Activated T-cell treated with anti-CD3 and anti-CD28 coated beads, Interleukin-2, amount 50 U/mL, for 4 hours (primary cell): ENCODE measurements around the gene TMEM126B. TPM values are rescaled to one million over a fixed set of nuclear protein-coding genes. Genes with fewer than 3 reads are reported as not detected.
"Not testable (repeated sequence)": the region's sequence is repeated elsewhere in the genome, so short reads cannot be mapped to it uniquely, and the experiment has no call there.

Experiments
- ATAC-seq, 2 donors: fragments of 200-7000 bp; cut with Tn5 transposase; one replicate each; pipeline ENCODE4 v1.10.0; 2021
- DNase-seq: peaks from one replicate; pipeline ENCODE4 v3.0.0-alpha.2; 2020
- H3K27me3 Mint-ChIP-seq: one replicate; pipeline ENCODE4 v1.8.0; 2021; ENCODE audit warnings: low read depth, mixed read lengths
- H3K36me3 Mint-ChIP-seq: one replicate; pipeline ENCODE4 v1.8.0; 2022; ENCODE audit warnings: mixed read lengths; ENCODE audit not compliant: insufficient read depth
- H3K4me1 Mint-ChIP-seq: one replicate; pipeline ENCODE4 v1.8.0; 2021; ENCODE audit warnings: low read depth, mixed read lengths
- H3K4me3 Mint-ChIP-seq: one replicate; pipeline ENCODE4 v1.8.0; 2021; ENCODE audit warnings: mild to moderate bottlenecking, moderate library complexity, mixed read lengths
- H3K9me3 Mint-ChIP-seq: one replicate; pipeline ENCODE4 v1.8.0; 2021; ENCODE audit warnings: mixed read lengths
- total RNA-seq, 3 donors: library from RNA; stranded (reverse); gene quantifications; one replicate each; pipeline ENCODE4 v1.2.1, GENCODE V29; 2021

Gene TMEM126B
- total RNA-seq, result 10 to 100 TPM; 51.8 to 58.8 (median 56.1) TPM

DNA sequence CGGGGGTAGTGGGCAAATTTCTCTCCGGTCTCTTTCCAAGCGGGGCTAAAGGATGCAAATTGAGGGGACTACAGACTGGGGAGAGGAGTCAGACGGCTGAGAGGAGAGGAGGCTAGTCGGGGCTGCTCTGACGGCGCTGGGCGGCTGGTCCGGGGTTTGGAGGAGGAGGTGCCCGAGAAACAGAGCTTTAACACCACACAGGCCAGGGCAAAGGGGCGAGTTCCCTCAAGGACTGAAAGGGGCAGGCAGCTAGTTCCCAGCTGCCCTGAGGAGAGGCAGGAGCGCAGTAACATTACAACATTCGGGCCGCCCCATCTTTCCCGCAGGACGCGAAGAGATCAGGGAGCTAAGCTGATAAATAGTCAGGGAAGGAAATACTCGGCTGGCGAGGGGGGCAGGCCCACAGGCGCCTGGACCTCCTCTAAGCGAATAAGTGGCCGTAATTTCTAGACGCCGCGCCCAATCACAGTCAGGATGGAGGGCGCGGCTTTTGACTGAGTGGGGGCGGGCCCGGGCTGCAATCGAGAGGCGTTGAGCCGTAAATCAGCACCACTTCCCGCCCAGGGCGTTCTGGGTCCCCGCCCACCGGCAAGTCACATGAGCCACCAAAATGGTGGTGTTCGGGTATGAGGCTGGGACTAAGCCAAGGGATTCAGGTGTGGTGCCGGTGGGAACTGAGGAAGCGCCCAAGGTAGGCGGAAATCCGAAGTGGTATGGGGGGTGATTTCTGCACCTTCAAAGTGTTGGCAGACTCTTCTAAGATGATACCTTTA lies at the start of gene TMEM126B:
Gene TMEM126B (plus strand): TSS at position 596 of the 773 bp plus-strand sequence. CDS start 15 bp downstream, at position 611.
- H3K27me3 Mint-ChIP-seq, result no peaks in the 10 kb centered on the region
- H3K4me3 Mint-ChIP-seq, result peak within 1 kb of the TSS; percentile 99
- DNase-seq, result peak; percentile 94
- H3K4me1 Mint-ChIP-seq, result peaks cover 33% of the 10 kb centered on the region
- peaks cover 12% of the 10 kb centered on the region for H3K36me3 Mint-ChIP-seq
- H3K9me3 Mint-ChIP-seq, result no peaks in the 10 kb centered on the region
- peak; percentile 99 for ATAC-seq

GRCh38 chr11:85582111-85582510 lies 46.3 kb upstream of the TMEM126B start:
- Mint-ChIP-seq H3K4me3 (no peak overlapping the region), H3K4me1 (peaks cover 2% of the 10 kb centered on the region), H3K36me3 (peaks cover 2% of the 10 kb centered on the region), H3K27me3 (peaks cover 3% of the 10 kb centered on the region), H3K9me3 (peaks cover 12% of the 10 kb centered on the region)
- no peak for ATAC-seq
- DNase-seq, result no peak

DNA sequence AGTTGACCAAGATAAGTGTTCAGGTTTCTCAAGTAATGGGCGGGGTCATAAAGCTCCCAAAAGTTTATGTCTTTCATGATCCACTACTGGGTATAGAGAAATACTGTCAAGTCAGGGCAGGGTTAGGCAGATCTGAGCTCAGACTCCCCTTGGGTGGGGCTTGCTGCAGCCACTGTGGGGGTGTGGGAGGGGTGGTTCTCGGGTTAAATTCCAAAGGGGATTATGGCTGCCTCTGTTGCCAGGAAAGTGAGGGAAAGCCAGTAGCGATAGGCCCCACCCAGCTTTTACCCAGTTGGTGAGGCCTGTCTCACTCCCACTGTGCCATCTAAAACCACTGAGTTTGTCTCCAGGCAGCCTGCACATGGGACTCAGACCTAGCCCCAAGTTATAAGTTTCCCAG lies 39.0 kb upstream of the TMEM126B start:
- Mint-ChIP-seq H3K4me1 (no peaks in the 10 kb centered on the region), H3K4me3 (no peak overlapping the region), H3K36me3 (peaks cover 7% of the 10 kb centered on the region), H3K27me3 (peaks cover 17% of the 10 kb centered on the region), H3K9me3 (peaks cover 6% of the 10 kb centered on the region)
- ATAC-seq (no peak), DNase-seq (no peak)

GRCh38 chr11:85590848-85591483 lies 37.4 kb upstream of the TMEM126B start:
- ATAC-seq, result no peak
- Mint-ChIP-seq H3K4me1 (no peaks in the 10 kb centered on the region), H3K4me3 (no peak overlapping the region), H3K27me3 (peaks cover 17% of the 10 kb centered on the region), H3K36me3 (peaks cover 7% of the 10 kb centered on the region), H3K9me3 (peaks cover 6% of the 10 kb centered on the region)
- DNase-seq, result no peak

GRCh38 chr11:85595285-85595884 lies 33.0 kb upstream of the TMEM126B start:
- H3K27me3 Mint-ChIP-seq, result no peaks in the 10 kb centered on the region
- ATAC-seq (peak in 1 of 2 donors; percentile 53), DNase-seq (no peak)
- H3K9me3 Mint-ChIP-seq, result no peaks in the 10 kb centered on the region
- peaks cover 3% of the 10 kb centered on the region for H3K36me3 Mint-ChIP-seq
- H3K4me3 Mint-ChIP-seq, result no peak overlapping the region
- H3K4me1 Mint-ChIP-seq, result no peaks in the 10 kb centered on the region

GRCh38 chr11:85596886-85597285 lies 31.5 kb upstream of the TMEM126B start:
- Mint-ChIP-seq H3K4me1 (no peaks in the 10 kb centered on the region), H3K27me3 (no peaks in the 10 kb centered on the region), H3K9me3 (no peaks in the 10 kb centered on the region), H3K36me3 (peaks cover under 1% of the 10 kb centered on the region), H3K4me3 (no peak overlapping the region)
- no peak for DNase-seq
- no peak for ATAC-seq

DNA sequence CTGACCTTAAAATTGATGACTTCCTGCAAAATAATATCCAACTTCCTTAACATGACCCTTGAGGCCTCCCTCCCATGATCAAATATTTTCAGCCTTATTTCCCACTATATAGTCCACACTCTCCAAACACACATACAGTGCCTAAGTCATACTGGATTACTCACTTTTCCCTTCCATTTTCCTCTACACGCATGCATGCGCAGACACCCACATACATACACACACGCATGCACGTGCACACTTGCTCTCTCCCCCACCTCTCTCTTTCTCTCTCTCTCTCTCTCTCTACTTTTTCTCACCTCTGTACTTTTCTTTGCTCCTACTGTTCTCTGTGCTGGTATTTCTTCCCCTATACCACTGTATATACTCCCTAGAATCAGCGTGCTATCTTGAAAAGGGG lies 29.3 kb upstream of the TMEM126B start:
- ATAC-seq, result no peak

DNA sequence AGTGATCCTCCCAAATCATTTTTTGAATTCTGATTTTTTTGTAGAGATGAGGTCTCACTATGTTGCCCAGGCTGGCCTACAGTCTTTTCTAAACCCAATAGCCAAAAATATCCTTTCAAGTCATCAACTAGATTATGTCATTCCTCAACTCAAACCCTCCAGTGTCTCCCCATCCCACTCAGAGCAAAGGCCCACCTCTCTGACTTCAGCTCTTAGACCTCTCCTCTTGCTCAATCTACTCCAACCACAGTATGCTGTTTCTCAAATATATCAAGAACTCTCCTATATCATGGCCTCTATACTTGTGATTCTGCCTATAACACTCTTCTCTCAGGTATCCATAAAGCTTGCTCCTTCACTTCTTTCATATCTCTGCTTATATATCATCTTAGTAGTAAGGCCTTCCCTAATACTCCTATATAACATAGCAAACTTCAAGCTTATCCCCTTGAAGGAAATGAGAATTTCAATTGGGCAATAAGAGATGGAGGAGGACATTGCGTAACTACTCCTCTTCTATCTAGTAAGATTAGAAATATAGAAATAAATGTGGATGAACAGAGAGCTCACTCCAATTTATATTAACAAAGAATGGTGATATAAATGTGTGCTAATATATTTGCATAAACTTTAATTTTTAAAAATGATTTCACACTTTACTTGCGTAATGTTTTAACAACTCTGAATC lies 25.7 kb upstream of the TMEM126B start:
- H3K4me3 Mint-ChIP-seq, result no peak overlapping the region
- H3K4me1 Mint-ChIP-seq, result no peaks in the 10 kb centered on the region

More for the DNA sequence above, 29.3 kb upstream of the TMEM126B start:
- Mint-ChIP-seq H3K9me3 (no peaks in the 10 kb centered on the region), H3K27me3 (no peaks in the 10 kb centered on the region), H3K4me1 (no peaks in the 10 kb centered on the region), H3K36me3 (no peaks in the 10 kb centered on the region), H3K4me3 (no peak overlapping the region)
- no peak for DNase-seq

GRCh38 chr11:85603220-85603619 lies 25.2 kb upstream of the TMEM126B start:
- H3K4me3 Mint-ChIP-seq, result no peak overlapping the region
- DNase-seq (no peak), ATAC-seq (no peak)
- no peaks in the 10 kb centered on the region for H3K4me1 Mint-ChIP-seq
- H3K36me3 Mint-ChIP-seq, result no peaks in the 10 kb centered on the region
- H3K9me3 Mint-ChIP-seq, result no peaks in the 10 kb centered on the region
- H3K27me3 Mint-ChIP-seq, result no peaks in the 10 kb centered on the region

More for the DNA sequence above, 25.7 kb upstream of the TMEM126B start:
- Mint-ChIP-seq H3K9me3 (no peaks in the 10 kb centered on the region), H3K27me3 (no peaks in the 10 kb centered on the region), H3K36me3 (no peaks in the 10 kb centered on the region)
- no peak for ATAC-seq
- DNase-seq, result no peak

GRCh38 chr11:85606237-85606636 lies 22.2 kb upstream of the TMEM126B start:
- not testable (repeated sequence) for H3K4me1 Mint-ChIP-seq, H3K36me3 Mint-ChIP-seq, H3K27me3 Mint-ChIP-seq, DNase-seq, H3K9me3 Mint-ChIP-seq, H3K4me3 Mint-ChIP-seq, ATAC-seq

DNA sequence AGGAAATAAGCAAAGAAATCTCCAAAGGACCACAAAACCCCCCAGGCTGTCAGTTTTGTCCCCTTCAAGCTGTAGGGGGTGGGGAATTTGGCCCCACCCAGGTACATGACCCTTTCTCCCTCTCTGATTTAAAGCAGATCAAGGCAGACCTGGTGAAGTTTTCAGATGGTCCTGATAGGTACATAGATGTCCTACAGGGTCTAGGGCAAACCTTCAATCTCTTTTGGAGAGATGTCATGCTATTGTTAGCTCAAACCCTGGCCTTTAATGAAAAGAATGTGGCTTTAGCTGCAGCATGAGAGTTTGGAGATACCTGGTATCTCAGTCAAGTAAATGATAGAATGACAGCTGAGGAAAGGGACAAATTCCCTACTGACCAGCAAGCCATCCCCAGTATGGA lies 19.8 kb upstream of the TMEM126B start:
- not testable (repeated sequence) for ATAC-seq, H3K9me3 Mint-ChIP-seq, DNase-seq, H3K4me3 Mint-ChIP-seq, H3K4me1 Mint-ChIP-seq, H3K27me3 Mint-ChIP-seq, H3K36me3 Mint-ChIP-seq

GRCh38 chr11:85609286-85609685 lies 19.1 kb upstream of the TMEM126B start:
- H3K27me3 Mint-ChIP-seq, H3K9me3 Mint-ChIP-seq, H3K4me1 Mint-ChIP-seq, H3K36me3 Mint-ChIP-seq, ATAC-seq, H3K4me3 Mint-ChIP-seq, DNase-seq: not testable (repeated sequence)

- not testable (repeated sequence) for H3K4me1 Mint-ChIP-seq, H3K4me3 Mint-ChIP-seq, DNase-seq, H3K36me3 Mint-ChIP-seq, H3K9me3 Mint-ChIP-seq, H3K27me3 Mint-ChIP-seq, ATAC-seq
These were observed 16.8 kb upstream of the TMEM126B start for GRCh38 chr11:85611643-85612042.

- no peak overlapping the region for H3K4me3 Mint-ChIP-seq
- no peaks in the 10 kb centered on the region for H3K27me3 Mint-ChIP-seq
- DNase-seq (no peak), ATAC-seq (no peak)
- H3K4me1 Mint-ChIP-seq, result peaks cover 1% of the 10 kb centered on the region
- H3K9me3 Mint-ChIP-seq, result no peaks in the 10 kb centered on the region
- peaks cover 2% of the 10 kb centered on the region for H3K36me3 Mint-ChIP-seq
These were observed 8.9 kb upstream of the TMEM126B start for GRCh38 chr11:85619499-85619898.
